GM12801 (cell line): ENCODE measurements around the gene BRPF1.

ENCODE experiments used
- TF ChIP-seq, protein P1 (sequence below): IDR thresholded peaks from one replicate; pipeline ENCODE4 v1.5.1; 2011; ENCODE audit warnings: control low read depth; ENCODE audit not compliant: insufficient read length; ENCODE audit errors: extremely low read depth

Gene BRPF1, protein sequence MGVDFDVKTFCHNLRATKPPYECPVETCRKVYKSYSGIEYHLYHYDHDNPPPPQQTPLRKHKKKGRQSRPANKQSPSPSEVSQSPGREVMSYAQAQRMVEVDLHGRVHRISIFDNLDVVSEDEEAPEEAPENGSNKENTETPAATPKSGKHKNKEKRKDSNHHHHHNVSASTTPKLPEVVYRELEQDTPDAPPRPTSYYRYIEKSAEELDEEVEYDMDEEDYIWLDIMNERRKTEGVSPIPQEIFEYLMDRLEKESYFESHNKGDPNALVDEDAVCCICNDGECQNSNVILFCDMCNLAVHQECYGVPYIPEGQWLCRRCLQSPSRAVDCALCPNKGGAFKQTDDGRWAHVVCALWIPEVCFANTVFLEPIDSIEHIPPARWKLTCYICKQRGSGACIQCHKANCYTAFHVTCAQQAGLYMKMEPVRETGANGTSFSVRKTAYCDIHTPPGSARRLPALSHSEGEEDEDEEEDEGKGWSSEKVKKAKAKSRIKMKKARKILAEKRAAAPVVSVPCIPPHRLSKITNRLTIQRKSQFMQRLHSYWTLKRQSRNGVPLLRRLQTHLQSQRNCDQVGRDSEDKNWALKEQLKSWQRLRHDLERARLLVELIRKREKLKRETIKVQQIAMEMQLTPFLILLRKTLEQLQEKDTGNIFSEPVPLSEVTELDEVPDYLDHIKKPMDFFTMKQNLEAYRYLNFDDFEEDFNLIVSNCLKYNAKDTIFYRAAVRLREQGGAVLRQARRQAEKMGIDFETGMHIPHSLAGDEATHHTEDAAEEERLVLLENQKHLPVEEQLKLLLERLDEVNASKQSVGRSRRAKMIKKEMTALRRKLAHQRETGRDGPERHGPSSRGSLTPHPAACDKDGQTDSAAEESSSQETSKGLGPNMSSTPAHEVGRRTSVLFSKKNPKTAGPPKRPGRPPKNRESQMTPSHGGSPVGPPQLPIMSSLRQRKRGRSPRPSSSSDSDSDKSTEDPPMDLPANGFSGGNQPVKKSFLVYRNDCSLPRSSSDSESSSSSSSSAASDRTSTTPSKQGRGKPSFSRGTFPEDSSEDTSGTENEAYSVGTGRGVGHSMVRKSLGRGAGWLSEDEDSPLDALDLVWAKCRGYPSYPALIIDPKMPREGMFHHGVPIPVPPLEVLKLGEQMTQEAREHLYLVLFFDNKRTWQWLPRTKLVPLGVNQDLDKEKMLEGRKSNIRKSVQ (N-terminal part only)

DNA sequence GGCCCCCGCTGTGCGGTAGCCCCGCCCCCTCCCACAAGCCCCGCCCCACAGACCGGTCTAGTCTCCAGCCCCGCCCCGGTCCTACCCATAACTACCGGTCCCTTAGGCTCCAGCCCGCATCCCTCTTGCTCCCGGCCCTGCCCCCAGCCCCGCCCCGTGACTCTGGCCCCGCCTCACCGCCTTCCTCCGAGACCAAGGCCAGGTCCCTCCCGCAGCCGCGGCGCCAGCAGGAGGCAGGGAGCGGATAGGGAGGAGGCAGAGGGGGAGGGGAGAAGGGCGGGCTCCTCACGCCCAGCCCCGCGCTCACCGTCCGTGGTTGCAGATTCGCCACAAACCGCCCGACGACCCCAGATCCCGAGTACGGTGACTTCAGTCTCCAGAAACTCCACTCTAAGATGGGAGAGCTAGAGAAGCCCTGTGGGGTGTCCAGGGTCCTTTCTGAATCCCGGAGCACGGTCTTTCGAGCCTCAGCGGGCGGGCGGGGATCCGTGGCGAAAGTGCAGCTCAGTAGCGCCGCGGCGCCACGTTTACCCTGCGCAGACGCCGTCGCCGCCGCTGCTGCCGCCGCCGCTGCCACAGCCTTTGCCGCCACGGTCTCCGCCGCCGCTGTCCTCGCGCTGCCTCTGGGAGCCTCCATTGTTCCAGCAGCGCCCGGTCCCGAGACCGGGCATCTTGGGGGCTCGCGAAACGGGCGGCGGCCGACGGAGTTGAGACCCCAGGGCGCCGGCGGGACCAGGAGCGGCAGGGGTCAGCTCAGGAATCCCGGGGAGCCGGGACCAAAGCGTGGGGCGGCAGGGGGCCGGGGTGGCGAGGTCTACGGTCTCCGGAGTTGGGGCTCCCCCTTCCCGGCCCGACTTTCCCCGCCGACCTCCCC is at the start of gene BRPF1:
TSS of gene BRPF1 (plus strand) at position 530 of the 874 bp plus-strand sequence. CDS start 2,406 bp downstream, outside the sequence.
- TF ChIP-seq, protein P1, sequence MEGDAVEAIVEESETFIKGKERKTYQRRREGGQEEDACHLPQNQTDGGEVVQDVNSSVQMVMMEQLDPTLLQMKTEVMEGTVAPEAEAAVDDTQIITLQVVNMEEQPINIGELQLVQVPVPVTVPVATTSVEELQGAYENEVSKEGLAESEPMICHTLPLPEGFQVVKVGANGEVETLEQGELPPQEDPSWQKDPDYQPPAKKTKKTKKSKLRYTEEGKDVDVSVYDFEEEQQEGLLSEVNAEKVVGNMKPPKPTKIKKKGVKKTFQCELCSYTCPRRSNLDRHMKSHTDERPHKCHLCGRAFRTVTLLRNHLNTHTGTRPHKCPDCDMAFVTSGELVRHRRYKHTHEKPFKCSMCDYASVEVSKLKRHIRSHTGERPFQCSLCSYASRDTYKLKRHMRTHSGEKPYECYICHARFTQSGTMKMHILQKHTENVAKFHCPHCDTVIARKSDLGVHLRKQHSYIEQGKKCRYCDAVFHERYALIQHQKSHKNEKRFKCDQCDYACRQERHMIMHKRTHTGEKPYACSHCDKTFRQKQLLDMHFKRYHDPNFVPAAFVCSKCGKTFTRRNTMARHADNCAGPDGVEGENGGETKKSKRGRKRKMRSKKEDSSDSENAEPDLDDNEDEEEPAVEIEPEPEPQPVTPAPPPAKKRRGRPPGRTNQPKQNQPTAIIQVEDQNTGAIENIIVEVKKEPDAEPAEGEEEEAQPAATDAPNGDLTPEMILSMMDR: no peak

- TF ChIP-seq, protein P1: no peak
Observed at GRCh38 chr3:9682096-9682495, 49.4 kb upstream of the BRPF1 start.

- TF ChIP-seq, protein P1: no peak
Observed at GRCh38 chr3:9683426-9683825, 48.1 kb upstream of the BRPF1 start.

DNA sequence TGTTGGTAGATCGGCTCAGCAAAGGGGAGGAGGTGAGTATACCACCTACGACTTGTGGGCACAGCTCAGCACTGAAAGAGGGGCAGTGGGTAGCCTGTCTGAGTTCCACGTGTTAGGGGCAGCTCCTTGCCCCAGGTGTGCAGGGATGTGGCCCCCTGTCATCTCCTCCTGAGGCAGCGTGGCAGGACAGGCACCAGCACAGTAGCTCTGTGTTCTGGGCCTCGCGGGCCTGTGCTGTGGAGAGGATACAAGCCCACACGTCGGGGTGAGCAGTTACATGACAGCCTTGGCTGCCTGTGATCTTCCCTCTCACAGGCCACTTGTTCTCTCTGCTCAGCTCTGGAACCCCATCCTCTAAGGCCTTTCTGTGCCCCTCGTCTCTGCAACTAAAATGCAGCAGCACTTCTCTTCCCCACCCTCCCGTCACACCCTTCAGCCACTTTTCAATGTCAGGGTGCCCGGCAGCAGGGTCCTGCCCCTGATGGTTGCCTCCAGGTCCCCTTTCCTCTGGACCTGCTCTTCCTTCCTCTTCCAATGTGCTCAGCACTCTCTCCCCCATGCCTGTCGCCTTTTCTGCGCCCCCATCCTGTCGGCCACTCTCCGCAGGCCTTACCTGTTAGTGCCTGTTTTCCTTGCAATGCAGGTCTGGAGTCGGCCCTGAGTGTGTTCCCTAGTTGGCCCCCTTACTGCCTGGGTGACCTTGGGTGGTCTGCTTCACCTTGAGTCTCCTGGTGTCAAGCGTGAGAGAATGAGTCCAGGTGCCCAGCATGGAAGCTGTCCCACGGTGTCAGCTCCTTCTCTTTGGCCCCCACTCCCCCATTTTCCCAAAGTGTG is 46.1 kb upstream of the BRPF1 start:
- TF ChIP-seq, protein P1: no peak

DNA sequence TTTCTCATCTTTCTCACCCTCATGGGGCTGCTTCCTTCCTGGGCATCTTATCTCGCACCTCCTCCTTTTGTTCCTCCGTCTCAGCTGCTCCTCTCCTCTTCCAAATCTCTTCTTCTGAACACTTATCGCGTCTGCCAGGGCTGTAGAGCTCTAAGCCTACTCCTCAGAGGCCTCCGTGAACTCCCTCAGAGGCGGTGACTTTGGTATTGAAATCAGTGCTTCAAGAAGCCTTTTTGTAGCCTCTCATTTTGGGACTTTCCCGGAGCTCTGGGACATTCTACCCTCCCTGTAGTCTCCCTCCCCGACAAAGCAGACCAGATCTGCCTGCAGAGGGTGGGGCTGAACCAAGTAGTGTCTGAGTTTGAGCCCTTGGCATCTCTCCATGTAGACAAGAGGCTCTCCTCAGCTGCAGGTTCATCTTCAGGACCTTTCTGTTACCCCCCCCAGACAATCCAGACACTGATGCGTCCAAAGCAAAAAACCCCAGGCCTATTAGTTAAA is 45.4 kb upstream of the BRPF1 start:
- TF ChIP-seq, protein P1: no peak

DNA sequence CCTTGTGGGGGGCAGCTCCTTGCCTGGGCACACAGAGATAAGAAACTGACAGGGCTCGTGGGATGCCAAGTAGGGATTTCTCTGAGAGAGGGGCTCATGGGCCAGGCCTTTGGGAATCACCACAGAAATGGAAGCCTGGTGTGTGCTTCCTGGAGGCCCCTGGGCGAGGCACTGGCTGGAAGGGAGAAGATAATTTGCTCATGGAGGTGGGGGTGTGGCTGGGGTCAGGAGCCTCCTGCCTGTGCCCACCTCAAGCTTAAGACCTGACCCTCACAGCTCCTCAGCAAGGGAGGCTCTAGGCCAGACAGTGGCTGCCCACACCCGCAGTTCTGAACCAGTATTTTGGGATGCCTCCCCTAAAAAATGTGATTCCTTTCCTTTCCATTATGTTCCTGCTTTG is 44.8 kb upstream of the BRPF1 start:
- TF ChIP-seq, protein P1: no peak
